HG03575 (cell line): ENCODE data around the gene RASA2.
"Not testable (repeated sequence)": the region's sequence is repeated elsewhere in the genome, so short reads cannot be mapped to it uniquely, and the experiment has no call there.

Experiments used
- ATAC-seq: cut with Tn5 transposase; IDR thresholded peaks from one replicate; pipeline ENCODE4 v1.9.1; 2021; ENCODE audit not compliant: unreplicated experiment, insufficient number of reproducible peaks, low FRiP score; ENCODE audit errors: extremely low read depth

Gene RASA2

GRCh38 chr3:141618103-141618910 lies 131.5 kb downstream of the RASA2 start:
- ATAC-seq: no peak

DNA sequence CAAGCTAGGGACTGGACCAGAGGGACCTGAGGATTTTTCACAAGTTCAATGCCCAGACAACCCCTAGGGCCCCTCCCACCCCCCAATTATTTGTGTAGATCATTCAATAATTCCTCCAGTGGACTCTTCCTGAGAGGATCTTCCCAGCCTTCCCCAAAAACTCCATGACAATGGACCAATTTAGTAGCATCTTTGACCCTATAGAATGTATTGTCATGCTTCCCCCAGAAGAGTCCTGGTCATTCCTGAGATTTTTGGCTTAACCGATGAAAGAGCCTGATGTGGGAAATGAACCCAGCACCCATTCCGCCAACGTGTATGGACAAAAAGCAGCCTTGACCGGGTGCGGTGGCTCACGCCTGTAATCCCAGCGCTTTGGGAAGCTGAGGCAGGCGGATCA lies 132.1 kb downstream of the RASA2 start:
- no peak for ATAC-seq

DNA sequence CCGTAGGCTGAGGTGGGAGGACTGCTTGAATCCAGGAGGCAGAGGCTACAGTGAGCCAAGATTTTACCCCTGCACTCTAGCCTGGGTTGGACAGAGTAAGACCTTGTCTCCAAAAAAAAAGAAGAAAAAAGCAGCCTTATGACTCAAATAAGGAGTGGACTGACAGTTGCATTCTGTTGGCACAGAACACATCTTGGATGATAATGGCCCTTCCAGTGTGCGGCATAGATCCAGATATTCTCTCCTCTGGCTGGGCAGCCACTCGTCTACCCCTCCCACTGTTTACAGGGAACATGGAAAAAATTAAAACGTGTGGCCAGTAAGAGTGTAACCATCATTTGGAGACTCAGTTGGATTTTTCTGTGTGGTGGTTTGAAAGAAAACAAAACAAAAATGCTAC lies 132.6 kb downstream of the RASA2 start:
- ATAC-seq: no peak

GRCh38 chr3:141623691-141624090 lies 136.9 kb downstream of the RASA2 start:
- no peak for ATAC-seq

- no peak for ATAC-seq
Observed at GRCh38 chr3:141625506-141625905, 138.7 kb downstream of the RASA2 start.

GRCh38 chr3:141628334-141628733 lies 141.5 kb downstream of the RASA2 start:
- ATAC-seq: not testable (repeated sequence)

- not testable (repeated sequence) for ATAC-seq
Observed at GRCh38 chr3:141628868-141629441, 142.1 kb downstream of the RASA2 start.

- ATAC-seq: no peak
Observed at GRCh38 chr3:141629976-141630375, 143.1 kb downstream of the RASA2 start.

GRCh38 chr3:141632779-141633374 lies 146.1 kb downstream of the RASA2 start:
- no peak for ATAC-seq

GRCh38 chr3:141642215-141642614 lies 155.4 kb downstream of the RASA2 start:
- no peak for ATAC-seq

DNA sequence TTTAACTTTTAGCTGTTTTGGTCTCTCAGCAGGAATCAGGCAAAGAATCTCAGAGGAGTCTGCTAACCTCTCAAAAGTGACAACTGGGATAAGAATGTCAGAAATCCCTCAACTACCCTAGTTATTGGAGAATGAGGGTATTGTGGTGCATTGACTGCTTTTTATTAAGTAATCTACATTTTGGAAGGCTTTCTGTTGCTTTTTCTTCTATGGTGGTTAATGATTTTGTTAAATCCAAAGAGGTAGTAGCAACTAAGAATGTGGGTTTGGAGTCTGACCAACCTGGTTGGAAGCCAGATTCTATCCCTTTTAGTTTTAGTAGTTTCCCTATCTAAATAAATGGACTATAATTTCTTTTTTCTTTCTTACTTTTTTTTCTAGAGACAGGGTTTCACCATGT lies 156.6 kb downstream of the RASA2 start:
- ATAC-seq: no peak

DNA sequence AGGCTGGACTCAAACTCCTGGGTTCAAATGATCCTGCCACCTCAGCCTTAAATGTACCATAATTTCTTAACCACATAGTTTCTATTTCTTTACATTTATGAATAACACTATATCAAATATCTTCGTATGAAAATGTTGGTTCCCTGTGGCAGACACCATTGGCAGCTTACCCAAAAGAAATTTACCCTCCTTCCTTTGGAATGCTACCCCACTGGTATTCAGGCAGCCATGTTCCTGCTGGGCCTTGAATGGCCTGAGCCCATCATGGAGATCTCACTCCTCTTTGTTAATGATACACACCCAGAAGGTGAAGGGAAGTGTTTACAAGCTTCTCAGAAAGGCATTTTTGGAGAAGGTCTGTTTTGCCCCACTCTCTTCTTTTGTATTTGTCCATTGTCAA lies 157.0 kb downstream of the RASA2 start:
- ATAC-seq: no peak

DNA sequence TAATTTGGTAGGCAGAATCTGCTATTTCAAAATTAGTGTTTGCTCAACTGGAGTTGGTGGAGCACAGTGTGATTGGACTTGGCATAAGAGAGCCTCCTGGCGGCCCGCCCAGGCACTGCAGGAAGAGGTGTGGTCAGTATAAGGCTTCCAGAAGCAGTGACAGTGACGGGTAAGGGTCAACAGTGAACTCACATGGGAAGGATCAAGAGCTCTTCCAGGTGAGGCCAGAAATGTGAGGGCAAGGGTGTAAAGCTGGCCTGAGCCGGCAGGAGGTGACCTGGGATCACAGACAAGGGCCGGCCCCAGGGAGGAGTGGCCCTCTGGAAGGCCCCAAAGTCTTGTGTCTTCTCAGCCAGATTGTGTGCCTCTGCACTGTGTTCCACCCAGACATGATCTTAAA lies 158.1 kb downstream of the RASA2 start:
- ATAC-seq: no peak

DNA sequence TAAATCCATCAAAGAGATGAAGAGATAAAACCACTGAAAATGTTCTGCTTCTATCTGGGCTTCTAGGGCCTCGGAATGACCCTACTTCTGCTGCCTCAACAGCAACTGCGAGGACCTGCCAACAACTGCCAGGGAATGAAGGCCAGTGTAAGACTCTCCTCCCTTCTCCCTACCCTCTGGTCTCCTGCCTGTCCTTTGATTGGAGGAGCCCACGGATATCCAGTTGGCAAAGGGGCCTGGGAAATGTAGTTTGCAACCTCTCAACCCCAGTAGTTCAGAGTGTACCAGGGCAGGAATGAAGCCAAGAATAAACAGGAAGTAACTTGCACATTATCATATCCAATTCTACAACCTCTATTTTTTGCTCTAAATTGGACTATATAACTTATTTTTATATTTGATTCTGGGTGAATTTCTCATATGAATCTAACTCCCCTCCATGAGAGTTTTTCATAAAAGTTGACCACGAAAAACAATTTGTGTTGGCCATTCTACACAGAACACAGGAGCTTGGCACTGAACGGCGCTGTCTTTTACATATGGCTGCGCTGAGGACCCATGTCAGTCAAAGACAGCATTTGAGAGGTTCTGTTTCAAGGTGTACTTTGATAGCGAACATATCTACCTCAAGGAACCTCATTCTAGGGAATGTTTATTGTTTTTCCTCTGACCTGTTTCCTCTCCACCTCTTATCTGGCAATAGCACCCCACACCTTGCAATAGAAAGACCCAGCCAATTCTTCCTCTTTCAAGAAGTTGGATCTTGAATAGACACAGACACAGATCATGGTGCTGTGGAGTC lies 160.1 kb downstream of the RASA2 start:
- ATAC-seq: no peak

- ATAC-seq: no peak
Observed at GRCh38 chr3:141647562-141647915, 160.7 kb downstream of the RASA2 start.

DNA sequence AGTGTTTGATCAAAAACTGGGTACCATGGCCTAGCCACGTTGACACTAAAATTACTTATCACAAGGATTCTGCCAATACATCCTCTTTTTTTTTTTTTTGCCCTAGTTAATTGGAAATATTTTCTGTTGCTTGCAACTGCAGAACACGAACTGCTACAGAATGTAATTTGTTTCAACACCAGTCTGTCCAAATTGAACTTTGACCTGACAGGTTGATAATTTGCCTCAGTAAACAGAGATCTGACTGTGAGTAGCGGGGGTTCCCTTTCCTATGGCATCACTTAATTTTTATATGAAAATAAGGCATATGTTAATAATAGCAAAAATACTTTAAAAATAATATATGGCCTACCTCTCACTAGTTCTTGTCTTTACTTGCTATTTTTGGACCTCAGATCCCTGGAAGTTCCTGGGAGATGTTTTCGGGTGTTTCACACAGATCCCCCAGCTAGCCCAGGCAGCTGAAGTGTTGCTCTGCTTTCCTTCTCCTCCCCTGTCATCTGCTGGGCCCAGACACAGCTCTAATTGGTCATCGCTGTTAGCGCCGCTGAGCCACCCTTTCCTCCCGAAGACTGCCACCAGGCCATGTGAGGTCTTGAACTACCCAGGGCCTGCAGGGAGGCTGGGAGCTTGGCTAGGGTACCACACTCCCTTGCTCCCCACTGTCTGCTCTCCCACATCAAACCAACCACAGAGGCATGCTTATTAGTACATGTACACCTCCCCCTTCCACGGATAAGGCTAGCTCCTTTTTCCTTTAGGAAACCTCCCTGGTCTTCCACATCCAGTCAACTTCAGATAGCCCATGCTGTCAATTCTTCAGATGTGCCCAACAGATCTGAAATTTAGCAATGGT lies 161.5 kb downstream of the RASA2 start:
- ATAC-seq: no peak

GRCh38 chr3:141649871-141650270 lies 163.0 kb downstream of the RASA2 start:
- no peak for ATAC-seq

GRCh38 chr3:141650783-141651182 lies 164.0 kb downstream of the RASA2 start:
- no peak for ATAC-seq

DNA sequence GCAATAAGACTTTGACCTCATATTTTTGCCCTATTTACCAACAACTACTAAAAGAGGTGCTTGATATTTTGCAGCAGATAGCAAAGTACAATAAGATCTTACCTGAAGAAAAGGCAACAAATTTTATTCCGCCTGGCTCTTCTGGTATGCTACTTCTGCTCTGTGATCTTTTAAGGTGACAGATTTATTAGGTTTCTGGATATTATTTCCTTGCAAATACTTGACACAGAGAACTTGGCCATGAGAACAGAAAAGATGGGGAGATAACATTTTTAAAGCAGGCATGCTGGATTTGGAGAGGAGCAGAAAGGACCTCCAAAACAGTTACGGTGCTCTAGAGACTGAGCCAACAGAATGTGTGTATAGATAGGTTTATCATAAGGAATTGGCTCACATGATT lies 164.6 kb downstream of the RASA2 start:
- no peak for ATAC-seq
